Fibroblast of villous mesenchyme (primary cell): ENCODE measurements around the gene YJU2. TPM values are rescaled to one million over a fixed set of nuclear protein-coding genes. Genes with fewer than 3 reads are reported as not detected.
"Not testable (repeated sequence)": the region's sequence is repeated elsewhere in the genome, so short reads cannot be mapped to it uniquely, and the experiment has no call there.

ENCODE experiments used
- DNase-seq: peaks from one replicate; pipeline ENCODE4 v3.0.0-alpha.2; 2010; ENCODE audit warnings: low read depth
- H3K4me3 ChIP-seq: 2 replicates; pipeline ENCODE4 v1.5.1; 2011; ENCODE audit warnings: low read depth, mild to moderate bottlenecking, low read length
- CTCF ChIP-seq: IDR thresholded peaks from 2 replicates; pipeline ENCODE4 v1.5.1; 2012; ENCODE audit warnings: low read depth, mild to moderate bottlenecking, low read length; ENCODE audit not compliant: insufficient read depth
- total RNA-seq: library from RNA; depleted of rRNA; stranded (reverse); fragments of >200 nt; gene quantifications from 2 replicates; pipeline ENCODE4 v1.2.3, GENCODE V29; 2012

The YJU2 gene
- total RNA-seq, 1 donor: 13.0 TPM

GRCh38 chr19:4234862-4235201, 12.0 kb upstream of the YJU2 start:
- H3K4me3 ChIP-seq: no peak overlapping the region
- no peak for DNase-seq
- no peak for TF ChIP-seq CTCF

GRCh38 chr19:4237510-4237909, 9.4 kb upstream of the YJU2 start:
- H3K4me3 ChIP-seq, DNase-seq: not testable (repeated sequence)

- no peak for TF ChIP-seq CTCF
- no peak overlapping the region for H3K4me3 ChIP-seq
- no peak for DNase-seq
These were observed 8.0 kb upstream of the YJU2 start for GRCh38 chr19:4238831-4239230.

GRCh38 chr19:4241824-4242430, 5.0 kb upstream of the YJU2 start:
- no peak for TF ChIP-seq CTCF
- DNase-seq: no peak
- no peak overlapping the region for H3K4me3 ChIP-seq

GRCh38 chr19:4245938-4246337, 942 bp upstream of the YJU2 start:
- not testable (repeated sequence) for H3K4me3 ChIP-seq, DNase-seq

- DNase-seq: no peak
- no peak for TF ChIP-seq CTCF
- H3K4me3 ChIP-seq: no peak overlapping the region
These were observed 9.7 kb downstream of the YJU2 start for GRCh38 chr19:4256563-4256962.

GRCh38 chr19:4257025-4257424, 10.1 kb downstream of the YJU2 start:
- no peak overlapping the region for H3K4me3 ChIP-seq
- TF ChIP-seq CTCF: no peak
- DNase-seq: no peak

- no peak overlapping the region for H3K4me3 ChIP-seq
- DNase-seq: no peak
- TF ChIP-seq CTCF: no peak
These were observed 11.3 kb downstream of the YJU2 start for GRCh38 chr19:4258181-4258580.
